ENCODE data around the gene RARG. TPM values are rescaled to one million over a fixed set of nuclear protein-coding genes. Genes with fewer than 3 reads are reported as not detected.

RARG gene
- total RNA-seq, result 26.8 and 29.7 TPM in 2 replicates

DNA sequence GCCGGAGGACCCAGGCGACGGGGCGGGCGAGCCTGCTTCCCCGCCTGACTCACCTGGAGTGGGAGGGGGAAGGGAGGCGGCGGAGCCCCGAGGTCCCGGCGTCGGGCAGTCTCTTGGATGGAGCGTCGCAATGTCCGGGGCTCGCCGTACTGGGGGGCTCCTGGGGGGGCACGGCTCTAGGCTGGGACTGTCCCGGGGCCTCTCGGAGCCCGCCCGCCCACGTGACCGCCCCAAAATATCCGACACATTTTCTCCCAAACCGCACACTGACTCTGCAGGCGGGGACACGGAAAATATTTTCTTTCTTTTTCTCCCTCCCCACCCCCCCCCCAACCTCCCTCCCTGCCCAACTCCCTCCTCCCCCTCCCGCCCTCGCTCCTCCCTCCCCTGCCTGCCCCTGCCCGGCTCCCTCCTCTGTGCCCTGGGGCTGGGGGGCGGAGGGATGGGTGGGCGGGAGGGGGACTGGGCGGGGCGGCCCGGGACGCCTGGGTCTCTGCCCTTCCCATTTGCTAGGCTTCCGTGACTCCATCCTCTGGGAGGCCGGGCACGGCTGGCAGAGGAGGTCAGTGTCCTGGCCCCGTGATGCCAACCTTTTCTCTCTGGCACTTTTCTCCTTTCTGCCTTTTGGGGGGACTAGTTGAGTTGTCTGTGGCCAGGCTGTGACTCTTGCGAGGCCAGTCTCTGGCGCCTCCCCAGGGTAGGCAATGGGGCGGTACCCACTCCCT is at the start of gene RARG:
RARG (minus strand) TSS at position 289 of the 725 bp plus-strand sequence. CDS start 4,664 bp downstream, outside the sequence.

GRCh38 chr12:53267999-53268629 is 36.1 kb upstream of the RARG start, which contains the start of gene ESPL1:
ESPL1 (plus strand) TSS chr12:53268299; CDS start chr12:53268767, 468 bp downstream.

DNA sequence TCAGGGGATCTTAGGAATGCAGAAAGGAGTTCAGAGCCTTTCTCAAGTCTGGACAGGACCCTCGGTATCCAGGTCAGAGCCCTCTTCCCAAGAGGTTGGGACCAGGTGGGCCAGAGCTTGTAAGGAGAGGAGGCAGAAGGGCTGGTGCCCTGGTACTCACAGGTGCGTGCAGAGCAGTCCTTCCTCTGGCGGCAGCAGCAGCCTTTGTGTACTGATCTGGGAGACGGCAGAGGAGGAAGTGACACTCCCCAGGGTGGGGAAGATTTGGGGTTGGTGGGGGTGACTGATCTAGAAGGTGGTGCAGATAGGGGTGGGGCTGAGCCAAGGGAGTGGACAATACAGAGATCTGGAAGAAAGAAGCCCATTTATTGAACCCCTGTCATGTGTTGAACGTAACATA is 25.0 kb downstream of the RARG start, which contains the start of gene ITGB7:
ITGB7 (minus strand) TSS at position 210 of the 400 bp plus-strand sequence. CDS start 6,808 bp downstream, outside the sequence.

GRCh38 chr12:53180220-53180930 is 51.6 kb downstream of the RARG start, which contains the start of the genes CSAD and ZNF740:
CSAD (minus strand) TSS chr12:53180925; CDS start chr12:53173470, 7,455 bp downstream.
ZNF740 (plus strand) TSS chr12:53180722; CDS start chr12:53181984, 1,262 bp downstream.

Other genes with a start within 250 kb of the RARG start
- gene EIF4B, start 225.8 kb downstream of the RARG start, total RNA-seq, result 1,019 and 1,340 TPM in 2 replicates
- 106 and 116 TPM in 2 replicates for gene TNS2, start 182.1 kb downstream of the RARG start, total RNA-seq
- 26.8 and 33.8 TPM in 2 replicates for gene SPRYD3, start 152.8 kb downstream of the RARG start, total RNA-seq
- gene IGFBP6, start 134.5 kb downstream of the RARG start, total RNA-seq, result 399 and 790 TPM in 2 replicates
- under 0.01 TPM in 1 of 2 replicates, not detected in the other for gene SOAT2, start 128.7 kb downstream of the RARG start, total RNA-seq
- gene ZNF740, start 51.5 kb downstream of the RARG start, total RNA-seq, result 9.9 and 17.2 TPM in 2 replicates
- 8.1 and 10.0 TPM in 2 replicates for gene CSAD, start 51.3 kb downstream of the RARG start, total RNA-seq
- gene ITGB7, start 25.0 kb downstream of the RARG start, total RNA-seq, result 0.78 and 1.1 TPM in 2 replicates
- gene ESPL1, start 36.1 kb upstream of the RARG start, total RNA-seq, result 6.2 and 14.1 TPM in 2 replicates
- gene PFDN5, start 63.3 kb upstream of the RARG start, total RNA-seq, result 175 and 338 TPM in 2 replicates
- 44.8 and 56.7 TPM in 2 replicates for gene MYG1, start 67.5 kb upstream of the RARG start, total RNA-seq
- 44.5 and 62.0 TPM in 2 replicates for gene AAAS, start 89.4 kb upstream of the RARG start, total RNA-seq
- not detected in 2 replicates for gene SP7, start 104.1 kb upstream of the RARG start, total RNA-seq
- 33.4 and 51.8 TPM in 2 replicates for gene SP1, start 148.0 kb upstream of the RARG start, total RNA-seq
- not detected in 2 replicates for gene AMHR2, start 191.6 kb upstream of the RARG start, total RNA-seq
- 61.2 and 61.4 TPM in 2 replicates for gene PRR13, start 209.5 kb upstream of the RARG start, total RNA-seq
- gene PCBP2, start 219.9 kb upstream of the RARG start, total RNA-seq, result 259 and 261 TPM in 2 replicates

Measured in subcutaneous preadipocyte (primary cell).